ENCODE measurements around the gene MBD3L3. TPM values are rescaled to one million over a fixed set of nuclear protein-coding genes. Genes with fewer than 3 reads are reported as not detected.

The MBD3L3 gene
- total and polyA plus RNA-seq, 10 of the 15 experiments (the other 5 are each of a cell fraction or from before 2014, with no cell fraction given), result not detected

GRCh38 chr19:7069042-7069903 is 10.8 kb upstream of the MBD3L3 start, which contains the start of gene ZNF557 (continued):
- TF ChIP-seq, protein P1, sequence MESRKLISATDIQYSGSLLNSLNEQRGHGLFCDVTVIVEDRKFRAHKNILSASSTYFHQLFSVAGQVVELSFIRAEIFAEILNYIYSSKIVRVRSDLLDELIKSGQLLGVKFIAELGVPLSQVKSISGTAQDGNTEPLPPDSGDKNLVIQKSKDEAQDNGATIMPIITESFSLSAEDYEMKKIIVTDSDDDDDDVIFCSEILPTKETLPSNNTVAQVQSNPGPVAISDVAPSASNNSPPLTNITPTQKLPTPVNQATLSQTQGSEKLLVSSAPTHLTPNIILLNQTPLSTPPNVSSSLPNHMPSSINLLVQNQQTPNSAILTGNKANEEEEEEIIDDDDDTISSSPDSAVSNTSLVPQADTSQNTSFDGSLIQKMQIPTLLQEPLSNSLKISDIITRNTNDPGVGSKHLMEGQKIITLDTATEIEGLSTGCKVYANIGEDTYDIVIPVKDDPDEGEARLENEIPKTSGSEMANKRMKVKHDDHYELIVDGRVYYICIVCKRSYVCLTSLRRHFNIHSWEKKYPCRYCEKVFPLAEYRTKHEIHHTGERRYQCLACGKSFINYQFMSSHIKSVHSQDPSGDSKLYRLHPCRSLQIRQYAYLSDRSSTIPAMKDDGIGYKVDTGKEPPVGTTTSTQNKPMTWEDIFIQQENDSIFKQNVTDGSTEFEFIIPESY (IDR thresholded peaks at IDR 0.05), result no peak
- TF ChIP-seq SREBF2 (IDR thresholded peaks at IDR 0.05; ENCODE audit: low read length), result no peak
- no peak for TF ChIP-seq SUZ12 (IDR thresholded peaks at IDR 0.05; ENCODE audit: unreplicated experiment)
- TF ChIP-seq NFIC (IDR thresholded peaks at IDR 0.05; ENCODE audit: low read depth, low read length), result no peak
- TF ChIP-seq BHLHE40 (IDR thresholded peaks at IDR 0.05; ENCODE audit: borderline replicate concordance in 1 of 2, low read depth in 2 of 2, low read length in 1 of 2), result peak in 1 of 2 experiments; percentile 50; a peak in 1 of 4 replicates
- TF ChIP-seq PBX3 (IDR thresholded peaks at IDR 0.05; ENCODE audit: insufficient replicate concordance, low read depth, low read length), result peak; percentile 56
- no peak for TF ChIP-seq TARDBP (IDR thresholded peaks at IDR 0.05; ENCODE audit: borderline replicate concordance)
- TF ChIP-seq ESRRA (IDR thresholded peaks at IDR 0.05; ENCODE audit: low read length), result no peak
- no peak for TF ChIP-seq ZBTB11 (CRISPR knock-in tag; IDR thresholded peaks at IDR 0.05)
- no peak for TF ChIP-seq CEBPB (IDR thresholded peaks at IDR 0.05; ENCODE audit: borderline replicate concordance in 1 of 2, low read depth in 2 of 2, low read length in 2 of 2)
- TF ChIP-seq SUPT20H (IDR thresholded peaks at IDR 0.05; ENCODE audit: borderline replicate concordance, control insufficient read depth, low read depth, low read length), result no peak
- TF ChIP-seq RELA (IDR thresholded peaks at IDR 0.05; ENCODE audit: borderline replicate concordance, partially characterized antibody), result peak; percentile 89
- peak; percentile 87 for TF ChIP-seq GATAD2B (conservative IDR thresholded peaks at IDR 0.05; ENCODE audit: low read depth)
- TF ChIP-seq, protein P2, sequence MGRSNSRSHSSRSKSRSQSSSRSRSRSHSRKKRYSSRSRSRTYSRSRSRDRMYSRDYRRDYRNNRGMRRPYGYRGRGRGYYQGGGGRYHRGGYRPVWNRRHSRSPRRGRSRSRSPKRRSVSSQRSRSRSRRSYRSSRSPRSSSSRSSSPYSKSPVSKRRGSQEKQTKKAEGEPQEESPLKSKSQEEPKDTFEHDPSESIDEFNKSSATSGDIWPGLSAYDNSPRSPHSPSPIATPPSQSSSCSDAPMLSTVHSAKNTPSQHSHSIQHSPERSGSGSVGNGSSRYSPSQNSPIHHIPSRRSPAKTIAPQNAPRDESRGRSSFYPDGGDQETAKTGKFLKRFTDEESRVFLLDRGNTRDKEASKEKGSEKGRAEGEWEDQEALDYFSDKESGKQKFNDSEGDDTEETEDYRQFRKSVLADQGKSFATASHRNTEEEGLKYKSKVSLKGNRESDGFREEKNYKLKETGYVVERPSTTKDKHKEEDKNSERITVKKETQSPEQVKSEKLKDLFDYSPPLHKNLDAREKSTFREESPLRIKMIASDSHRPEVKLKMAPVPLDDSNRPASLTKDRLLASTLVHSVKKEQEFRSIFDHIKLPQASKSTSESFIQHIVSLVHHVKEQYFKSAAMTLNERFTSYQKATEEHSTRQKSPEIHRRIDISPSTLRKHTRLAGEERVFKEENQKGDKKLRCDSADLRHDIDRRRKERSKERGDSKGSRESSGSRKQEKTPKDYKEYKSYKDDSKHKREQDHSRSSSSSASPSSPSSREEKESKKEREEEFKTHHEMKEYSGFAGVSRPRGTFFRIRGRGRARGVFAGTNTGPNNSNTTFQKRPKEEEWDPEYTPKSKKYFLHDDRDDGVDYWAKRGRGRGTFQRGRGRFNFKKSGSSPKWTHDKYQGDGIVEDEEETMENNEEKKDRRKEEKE (IDR thresholded peaks at IDR 0.05), result no peak
- TF ChIP-seq IKZF2 (IDR thresholded peaks at IDR 0.05), result no peak; a peak in 1 of 4 replicates
- TF ChIP-seq KAT2A (conservative IDR thresholded peaks at IDR 0.05; ENCODE audit: control insufficient read depth, low read depth, low read length), result no peak
- no peak for TF ChIP-seq CBX5 (IDR thresholded peaks at IDR 0.05; ENCODE audit: low read depth)
- TF ChIP-seq ZNF207 (IDR thresholded peaks at IDR 0.05; ENCODE audit: borderline replicate concordance), result peak; percentile 82; the same call in 1 of the 2 replicates
- peak; percentile 84 for TF ChIP-seq CBFB (IDR thresholded peaks at IDR 0.05; ENCODE audit: low read depth)
- TF ChIP-seq NR2F1 (conservative IDR thresholded peaks at IDR 0.05), result no peak

Data from GM12878 (cell line).